Fibroblast of skin of abdomen (primary cell): ENCODE data around the gene ARRDC1.

ENCODE experiments used
- DNase-seq: peaks from one replicate; pipeline ENCODE4 v3.0.0-alpha.2; 2013

Gene ARRDC1

GRCh38 chr9:137640862-137641261, 35.4 kb downstream of the ARRDC1 start:
- no peak for DNase-seq

GRCh38 chr9:137642118-137642601, 36.7 kb downstream of the ARRDC1 start:
- DNase-seq, result no peak

- DNase-seq, result no peak
Observed at GRCh38 chr9:137642892-137643291, 37.4 kb downstream of the ARRDC1 start.

DNA sequence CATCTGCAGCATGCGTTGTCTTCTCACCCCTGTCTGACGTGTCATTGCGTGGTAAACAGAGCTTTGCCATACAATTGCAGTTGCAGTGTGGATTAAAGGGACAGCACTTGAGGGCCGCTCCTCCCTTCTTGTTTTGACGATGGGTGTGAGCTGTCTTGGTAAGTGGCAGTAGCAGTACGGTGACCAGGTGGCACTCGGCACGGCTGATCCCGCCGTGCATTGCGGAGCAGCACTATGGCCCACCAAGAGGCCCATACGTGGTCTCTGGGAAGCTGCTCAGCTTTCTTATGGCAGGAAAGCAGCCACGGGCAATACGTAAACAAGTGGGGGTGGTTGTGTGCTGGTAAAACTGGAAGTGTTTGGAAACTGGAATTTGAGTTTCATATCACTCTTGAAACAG, 38.4 kb downstream of the ARRDC1 start:
- no peak for DNase-seq

DNA sequence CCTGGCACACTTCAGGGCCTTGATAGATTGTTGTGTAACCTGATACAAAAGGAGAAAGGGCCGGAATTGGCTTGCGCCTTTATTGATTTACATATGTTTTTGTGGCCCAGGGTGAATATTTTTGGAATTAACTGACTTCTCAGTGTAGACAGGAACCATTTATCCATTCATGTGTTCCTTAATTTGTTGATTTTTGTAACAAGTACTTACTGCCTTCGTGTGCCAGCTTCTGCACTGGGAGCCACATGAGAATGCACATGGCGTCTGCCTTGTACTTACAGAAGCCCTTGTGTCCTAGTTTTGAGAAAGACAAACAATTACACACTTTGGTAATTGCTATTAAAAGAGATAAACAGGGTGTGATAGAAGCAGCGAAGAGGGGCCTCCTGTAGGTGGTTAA, 39.7 kb downstream of the ARRDC1 start:
- DNase-seq, result no peak

DNA sequence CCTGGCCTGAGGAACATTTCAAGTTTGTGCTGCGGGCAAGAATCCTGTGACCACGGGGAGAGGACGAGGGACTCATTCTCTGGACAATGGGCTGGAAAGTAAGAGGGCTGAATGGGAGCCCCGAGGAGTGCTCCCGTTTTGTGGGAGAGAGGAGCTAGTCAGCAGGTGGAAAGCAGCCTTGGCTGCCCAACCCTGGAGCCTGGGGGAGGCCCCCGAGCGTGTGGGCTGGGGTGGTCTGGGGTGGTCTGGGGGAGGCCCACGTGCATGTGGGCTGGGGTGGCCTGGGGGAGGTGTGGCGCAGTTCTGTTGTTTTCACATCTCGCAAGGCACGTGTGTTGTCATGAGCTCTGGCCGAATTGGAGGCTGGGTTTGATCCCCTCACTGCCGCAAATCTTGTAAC, 40.9 kb downstream of the ARRDC1 start:
- DNase-seq, result no peak

DNA sequence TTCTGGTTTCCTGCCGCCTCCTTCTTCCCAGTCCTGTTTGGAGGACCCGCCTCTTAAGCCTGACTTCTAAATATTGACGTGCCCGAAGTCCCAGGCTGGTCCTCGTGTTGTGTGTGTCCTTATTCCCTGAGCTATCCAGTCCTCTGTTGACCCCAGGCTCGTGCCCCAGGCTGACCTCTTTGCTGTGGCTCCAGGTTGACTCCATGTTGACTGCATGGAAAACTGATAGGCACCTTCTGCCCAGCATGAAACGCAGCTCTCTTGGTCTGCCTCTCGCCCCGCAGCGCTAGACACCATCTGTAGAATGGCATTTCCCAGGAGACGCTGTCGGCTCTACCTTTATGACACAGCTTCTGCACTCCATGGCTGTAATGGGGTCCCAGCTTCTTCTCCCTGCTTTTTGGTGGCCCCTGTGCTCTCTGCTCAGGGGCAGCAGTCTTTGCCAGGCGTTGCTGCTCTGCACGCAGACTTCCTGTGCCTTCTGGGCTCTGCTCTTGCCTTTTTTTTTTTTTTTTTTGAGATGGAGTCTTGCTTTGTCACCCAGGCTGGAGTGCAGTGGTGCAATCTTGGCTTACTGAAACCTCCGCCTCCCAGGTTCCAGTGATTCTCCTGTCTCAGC, 41.7 kb downstream of the ARRDC1 start:
- DNase-seq, result no peak

GRCh38 chr9:137648396-137648795, 42.9 kb downstream of the ARRDC1 start:
- no peak for DNase-seq

GRCh38 chr9:137649553-137649952, 44.1 kb downstream of the ARRDC1 start:
- DNase-seq, result no peak

DNA sequence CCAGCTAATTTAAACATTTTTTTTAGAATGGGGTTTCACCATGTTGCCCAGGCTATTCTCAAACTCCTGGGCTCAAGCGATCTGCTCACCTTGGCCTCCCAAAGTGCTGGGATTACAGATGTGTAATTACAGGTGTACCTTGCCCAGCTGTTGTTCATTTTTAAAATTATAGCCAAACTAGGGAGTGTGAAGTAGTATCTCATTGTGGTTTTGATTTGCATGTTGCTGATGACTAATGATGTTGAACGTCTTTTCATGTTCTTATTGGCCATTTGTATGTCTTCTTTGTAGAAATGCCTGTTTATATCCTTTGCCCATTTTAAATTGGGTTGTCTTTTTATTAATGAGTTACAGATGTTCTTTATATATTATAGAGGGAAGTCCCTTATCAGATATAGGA, 44.8 kb downstream of the ARRDC1 start:
- DNase-seq, result no peak

DNA sequence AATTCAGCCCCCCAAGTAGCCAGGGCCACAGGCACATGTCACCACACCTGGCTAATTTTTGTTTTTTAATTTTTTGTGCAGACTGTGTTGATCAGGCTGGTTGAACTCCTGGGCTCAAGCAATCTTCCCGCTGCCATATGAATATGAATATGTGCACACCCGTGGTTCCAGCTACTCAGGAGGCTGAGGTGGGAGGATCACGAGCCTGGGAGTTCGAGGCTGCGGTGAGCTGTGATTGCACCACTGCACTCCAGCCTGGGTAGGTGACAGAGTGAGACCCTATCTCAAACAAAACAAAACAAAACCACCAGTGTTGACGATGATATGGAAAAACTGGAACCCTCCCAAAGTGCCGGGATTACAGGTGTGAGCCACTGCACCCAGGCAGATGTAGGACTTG, 45.3 kb downstream of the ARRDC1 start:
- no peak for DNase-seq

GRCh38 chr9:137656416-137656815, 50.9 kb downstream of the ARRDC1 start:
- DNase-seq, result no peak

DNA sequence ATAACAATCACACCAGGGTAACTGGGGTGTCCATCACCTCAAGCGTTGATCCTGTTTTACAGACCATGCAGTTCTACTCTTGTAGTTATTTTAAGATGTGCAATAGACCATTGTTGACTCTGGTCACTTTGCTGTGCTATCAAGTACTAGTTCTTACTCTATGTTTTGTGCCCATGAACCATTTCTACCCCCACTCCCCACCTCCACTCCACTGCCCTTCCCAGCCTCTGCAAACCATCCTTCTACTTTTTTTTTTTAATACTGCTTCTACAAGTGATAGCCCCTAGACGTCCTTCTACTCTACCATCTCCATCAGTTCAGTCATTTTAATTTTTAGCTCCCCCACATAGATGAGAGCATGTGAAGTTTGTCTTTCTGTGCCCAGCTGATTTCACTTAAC, 52.1 kb downstream of the ARRDC1 start:
- DNase-seq, result no peak

- DNase-seq, result no peak
Observed at GRCh38 chr9:137658781-137659180, 53.3 kb downstream of the ARRDC1 start.

- DNase-seq, result no peak
Observed at GRCh38 chr9:137660144-137660543, 54.7 kb downstream of the ARRDC1 start.

- DNase-seq, result no peak
Observed at GRCh38 chr9:137663584-137663983, 58.1 kb downstream of the ARRDC1 start.

DNA sequence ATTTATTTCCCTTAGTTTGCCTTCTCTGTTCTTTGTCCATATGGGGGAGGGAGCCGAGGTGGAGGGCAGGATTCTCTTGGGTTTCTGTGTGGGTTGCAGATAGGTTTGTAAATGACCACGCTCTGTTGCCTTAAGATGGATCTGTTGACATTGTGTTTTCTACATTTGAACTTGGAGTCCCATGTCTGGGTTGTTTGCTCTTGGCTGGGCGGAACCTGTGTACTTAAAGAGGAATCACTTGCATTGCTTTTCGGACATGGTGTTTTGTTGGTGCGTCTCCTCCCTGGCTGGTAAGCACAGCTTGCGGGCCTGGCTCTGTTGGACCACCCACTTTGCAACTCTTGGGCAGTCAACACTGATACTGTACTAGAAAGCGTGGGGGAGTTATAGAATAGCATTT, 59.2 kb downstream of the ARRDC1 start:
- no peak for DNase-seq
